Measurements from ENCODE around the gene VWA8.

Gene VWA8

DNA sequence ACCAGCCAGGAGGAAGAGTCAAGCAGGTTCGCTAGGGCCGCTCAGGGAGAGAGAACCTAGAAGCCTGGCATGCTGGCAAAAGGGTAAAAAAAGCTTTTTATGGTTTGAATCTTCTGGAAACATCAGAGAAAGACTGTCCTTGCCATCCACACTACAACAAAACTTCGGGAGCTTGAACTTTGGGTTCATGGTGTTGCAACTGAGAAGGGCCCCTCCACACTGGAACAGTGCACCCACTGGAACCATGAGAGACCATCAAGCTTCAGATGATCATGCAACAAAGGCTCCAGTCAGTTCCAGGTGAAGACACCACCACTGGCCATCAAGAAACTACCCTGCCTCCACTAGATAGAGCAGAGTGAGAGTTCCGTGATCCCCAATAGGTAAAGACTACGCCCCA, 333.5 kb downstream of the VWA8 start:
- ATAC-seq = no peak
- TF ChIP-seq PATZ1 (CRISPR knock-in tag; IDR thresholded peaks at IDR 0.05; ENCODE audit: borderline replicate concordance) (no peak), TOX (CRISPR knock-in tag; IDR thresholded peaks at IDR 0.05; ENCODE audit: borderline replicate concordance) (no peak), OSR1 (CRISPR knock-in tag; IDR thresholded peaks at IDR 0.05) (no peak), ZC3H10 (CRISPR knock-in tag; IDR thresholded peaks at IDR 0.05) (no peak), SNAI2 (CRISPR knock-in tag; IDR thresholded peaks at IDR 0.05) (no peak)
- TF ChIP-seq, protein P1, sequence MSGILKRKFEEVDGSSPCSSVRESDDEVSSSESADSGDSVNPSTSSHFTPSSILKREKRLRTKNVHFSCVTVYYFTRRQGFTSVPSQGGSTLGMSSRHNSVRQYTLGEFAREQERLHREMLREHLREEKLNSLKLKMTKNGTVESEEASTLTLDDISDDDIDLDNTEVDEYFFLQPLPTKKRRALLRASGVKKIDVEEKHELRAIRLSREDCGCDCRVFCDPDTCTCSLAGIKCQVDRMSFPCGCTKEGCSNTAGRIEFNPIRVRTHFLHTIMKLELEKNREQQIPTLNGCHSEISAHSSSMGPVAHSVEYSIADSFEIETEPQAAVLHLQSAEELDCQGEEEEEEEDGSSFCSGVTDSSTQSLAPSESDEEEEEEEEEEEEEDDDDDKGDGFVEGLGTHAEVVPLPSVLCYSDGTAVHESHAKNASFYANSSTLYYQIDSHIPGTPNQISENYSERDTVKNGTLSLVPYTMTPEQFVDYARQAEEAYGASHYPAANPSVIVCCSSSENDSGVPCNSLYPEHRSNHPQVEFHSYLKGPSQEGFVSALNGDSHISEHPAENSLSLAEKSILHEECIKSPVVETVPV (CRISPR knock-in tag; IDR thresholded peaks at IDR 0.05) = no peak

GRCh38 chr13:41624041-41624440, 336.9 kb downstream of the VWA8 start:
- ATAC-seq = no peak
- no peak for TF ChIP-seq TCF4 (CRISPR knock-in tag; IDR thresholded peaks at IDR 0.05; ENCODE audit: borderline replicate concordance)
- TF ChIP-seq, protein P2, sequence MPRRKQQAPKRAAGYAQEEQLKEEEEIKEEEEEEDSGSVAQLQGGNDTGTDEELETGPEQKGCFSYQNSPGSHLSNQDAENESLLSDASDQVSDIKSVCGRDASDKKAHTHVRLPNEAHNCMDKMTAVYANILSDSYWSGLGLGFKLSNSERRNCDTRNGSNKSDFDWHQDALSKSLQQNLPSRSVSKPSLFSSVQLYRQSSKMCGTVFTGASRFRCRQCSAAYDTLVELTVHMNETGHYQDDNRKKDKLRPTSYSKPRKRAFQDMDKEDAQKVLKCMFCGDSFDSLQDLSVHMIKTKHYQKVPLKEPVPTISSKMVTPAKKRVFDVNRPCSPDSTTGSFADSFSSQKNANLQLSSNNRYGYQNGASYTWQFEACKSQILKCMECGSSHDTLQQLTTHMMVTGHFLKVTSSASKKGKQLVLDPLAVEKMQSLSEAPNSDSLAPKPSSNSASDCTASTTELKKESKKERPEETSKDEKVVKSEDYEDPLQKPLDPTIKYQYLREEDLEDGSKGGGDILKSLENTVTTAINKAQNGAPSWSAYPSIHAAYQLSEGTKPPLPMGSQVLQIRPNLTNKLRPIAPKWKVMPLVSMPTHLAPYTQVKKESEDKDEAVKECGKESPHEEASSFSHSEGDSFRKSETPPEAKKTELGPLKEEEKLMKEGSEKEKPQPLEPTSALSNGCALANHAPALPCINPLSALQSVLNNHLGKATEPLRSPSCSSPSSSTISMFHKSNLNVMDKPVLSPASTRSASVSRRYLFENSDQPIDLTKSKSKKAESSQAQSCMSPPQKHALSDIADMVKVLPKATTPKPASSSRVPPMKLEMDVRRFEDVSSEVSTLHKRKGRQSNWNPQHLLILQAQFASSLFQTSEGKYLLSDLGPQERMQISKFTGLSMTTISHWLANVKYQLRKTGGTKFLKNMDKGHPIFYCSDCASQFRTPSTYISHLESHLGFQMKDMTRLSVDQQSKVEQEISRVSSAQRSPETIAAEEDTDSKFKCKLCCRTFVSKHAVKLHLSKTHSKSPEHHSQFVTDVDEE (CRISPR knock-in tag; IDR thresholded peaks at IDR 0.05) = no peak
- TF ChIP-seq OSR1 (CRISPR knock-in tag; IDR thresholded peaks at IDR 0.05) = no peak
- TF ChIP-seq SNAI2 (CRISPR knock-in tag; IDR thresholded peaks at IDR 0.05) = no peak
- no peak for TF ChIP-seq TOX (CRISPR knock-in tag; IDR thresholded peaks at IDR 0.05; ENCODE audit: borderline replicate concordance)
- no peak for TF ChIP-seq POU6F1 (CRISPR knock-in tag; IDR thresholded peaks at IDR 0.05; ENCODE audit: borderline replicate concordance, low read depth)
- TF ChIP-seq ZFP30 (CRISPR knock-in tag; IDR thresholded peaks at IDR 0.05) = no peak
- no peak for TF ChIP-seq PPARA (CRISPR knock-in tag; IDR thresholded peaks at IDR 0.05; ENCODE audit: borderline replicate concordance)
- TF ChIP-seq ZC3H10 (CRISPR knock-in tag; IDR thresholded peaks at IDR 0.05) = no peak
- no peak for TF ChIP-seq ZFP3 (CRISPR knock-in tag; IDR thresholded peaks at IDR 0.05)
- no peak for TF ChIP-seq CREB5 (CRISPR knock-in tag; IDR thresholded peaks at IDR 0.05; ENCODE audit: low read depth)
- no peak for TF ChIP-seq ZNF565 (CRISPR knock-in tag; conservative IDR thresholded peaks at IDR 0.05; ENCODE audit: low read depth)
- no peak for TF ChIP-seq ZNF8 (CRISPR knock-in tag; IDR thresholded peaks at IDR 0.05)
- no peak for TF ChIP-seq BACH2 (CRISPR knock-in tag; IDR thresholded peaks at IDR 0.05; ENCODE audit: borderline replicate concordance)
- TF ChIP-seq ZNF70 (CRISPR knock-in tag; IDR thresholded peaks at IDR 0.05) = no peak
- no peak for TF ChIP-seq ARNTL (CRISPR knock-in tag; IDR thresholded peaks at IDR 0.05; ENCODE audit: borderline replicate concordance, low read depth)
- TF ChIP-seq PATZ1 (CRISPR knock-in tag; IDR thresholded peaks at IDR 0.05; ENCODE audit: borderline replicate concordance) = no peak
